GM19328 (cell line): Measurements from ENCODE around the gene MYMK.

Experiments used
- ATAC-seq: cut with Tn5 transposase; IDR thresholded peaks from one replicate; pipeline ENCODE4 v1.9.1; 2021; ENCODE audit warnings: mild to moderate bottlenecking, moderate library complexity; ENCODE audit not compliant: unreplicated experiment

MYMK gene

DNA sequence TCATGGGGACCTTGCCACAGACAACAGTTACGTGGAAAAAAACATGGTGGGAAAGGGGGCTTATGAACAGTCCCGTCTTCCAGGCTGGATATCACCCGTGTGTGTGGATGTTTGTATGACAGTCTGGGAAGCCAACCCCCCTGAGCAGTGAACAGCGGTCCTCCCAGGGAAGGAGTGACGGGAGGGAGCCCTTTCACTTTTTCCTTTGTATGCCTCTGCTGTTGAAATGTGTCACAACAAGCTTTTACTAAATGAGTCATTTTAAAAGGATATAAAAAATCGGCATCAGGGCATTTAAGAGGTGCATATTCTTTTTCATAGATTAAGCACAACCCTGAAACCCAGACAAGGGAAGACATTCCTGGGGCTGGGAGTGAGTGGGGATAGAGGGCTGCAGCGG lies 5.1 kb downstream of the MYMK start:
- no peak for ATAC-seq

DNA sequence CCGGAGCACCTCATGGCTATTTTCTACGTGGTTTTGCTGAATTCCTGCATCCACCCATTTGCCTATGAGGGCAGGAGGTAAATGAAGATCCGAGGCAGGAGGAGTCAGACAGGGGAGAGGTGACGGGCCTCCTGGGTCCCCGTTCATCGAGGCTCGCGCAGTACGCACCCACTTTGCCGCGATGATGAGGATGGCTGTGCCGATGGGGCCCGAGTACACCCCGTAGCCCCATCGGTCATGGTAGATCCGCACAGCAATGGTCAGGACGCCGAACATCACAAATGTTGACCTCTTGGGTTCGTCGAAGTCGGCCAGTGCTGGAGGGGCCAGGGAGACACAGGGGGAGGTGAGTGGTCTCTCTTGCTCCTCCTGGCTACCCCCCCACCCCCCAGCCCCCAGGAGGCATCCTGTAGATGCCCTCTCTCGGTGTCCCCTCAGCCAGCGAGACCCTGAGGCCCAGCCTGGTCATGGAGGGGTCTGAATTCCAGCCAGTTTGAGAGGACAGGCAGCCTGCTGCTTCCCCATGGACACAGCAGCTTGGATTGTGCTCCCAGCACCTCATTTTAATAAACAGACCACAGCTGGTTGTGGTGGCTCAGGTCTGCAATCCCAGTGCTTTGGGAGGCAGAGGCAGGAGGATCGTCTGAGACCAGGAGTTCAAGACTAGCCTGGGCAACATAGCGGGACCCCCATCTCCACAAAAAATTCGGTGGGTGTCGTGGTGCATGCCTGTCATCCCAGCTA lies 5.9 kb downstream of the MYMK start:
- no peak for ATAC-seq

DNA sequence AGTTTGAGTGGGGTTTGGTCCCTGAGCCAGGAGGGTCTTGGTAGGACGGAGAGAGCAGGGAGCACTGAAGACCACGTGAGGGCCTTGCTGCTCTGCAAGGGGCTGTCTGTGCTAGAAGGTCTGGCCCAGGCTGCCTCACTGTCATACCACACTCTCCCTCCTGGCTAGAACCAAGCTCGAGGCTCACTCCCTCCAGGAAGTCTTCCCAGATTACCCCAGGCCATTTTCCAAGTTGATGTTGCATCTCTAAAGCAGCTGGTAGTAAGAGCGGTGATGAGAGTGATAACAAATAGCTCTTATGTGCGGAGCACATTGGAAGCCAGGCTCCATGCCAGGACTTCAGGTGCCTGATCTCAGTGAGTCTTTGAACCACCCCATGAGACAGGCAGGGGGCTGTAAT lies 6.6 kb downstream of the MYMK start:
- no peak for ATAC-seq

DNA sequence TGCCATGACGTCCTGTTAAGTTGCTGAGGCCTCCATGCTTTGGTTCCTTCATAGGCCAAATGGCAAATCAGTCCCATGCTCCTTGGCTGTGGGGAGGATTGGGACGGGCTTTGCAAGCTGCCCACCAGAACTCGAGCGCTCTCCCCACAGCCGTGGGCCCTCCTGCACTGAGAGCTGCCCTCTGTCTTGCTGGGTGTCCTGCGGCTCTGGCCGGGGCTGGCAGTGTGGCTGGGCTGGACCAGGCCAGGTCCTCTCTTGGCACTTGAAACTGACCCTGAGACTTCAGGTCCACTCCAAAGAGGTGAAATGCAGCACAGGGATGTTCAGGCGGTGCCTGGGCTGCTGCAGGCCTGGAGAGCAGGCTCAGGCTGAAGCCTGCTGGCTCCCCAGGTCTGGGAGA lies 7.0 kb downstream of the MYMK start:
- no peak for ATAC-seq

DNA sequence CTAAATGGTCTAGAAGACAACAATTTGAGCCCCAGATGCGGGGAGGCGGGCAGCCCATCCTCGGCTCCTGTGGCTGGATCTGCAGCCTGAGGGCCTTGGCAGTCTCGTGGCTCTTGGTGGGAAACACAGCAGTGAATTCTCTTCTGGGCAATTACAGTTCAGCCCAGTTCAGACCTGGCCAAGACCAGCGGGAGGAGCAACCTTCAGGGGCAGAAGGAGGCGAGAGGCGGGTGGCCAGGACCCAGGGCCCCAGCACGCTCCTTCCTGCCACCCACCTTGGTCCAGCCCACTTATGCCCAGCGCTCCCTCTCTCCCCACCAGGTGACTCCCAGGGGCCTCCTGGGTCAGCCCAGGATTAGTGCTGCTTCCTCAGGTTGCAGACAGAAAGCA lies 7.8 kb downstream of the MYMK start:
- no peak for ATAC-seq

DNA sequence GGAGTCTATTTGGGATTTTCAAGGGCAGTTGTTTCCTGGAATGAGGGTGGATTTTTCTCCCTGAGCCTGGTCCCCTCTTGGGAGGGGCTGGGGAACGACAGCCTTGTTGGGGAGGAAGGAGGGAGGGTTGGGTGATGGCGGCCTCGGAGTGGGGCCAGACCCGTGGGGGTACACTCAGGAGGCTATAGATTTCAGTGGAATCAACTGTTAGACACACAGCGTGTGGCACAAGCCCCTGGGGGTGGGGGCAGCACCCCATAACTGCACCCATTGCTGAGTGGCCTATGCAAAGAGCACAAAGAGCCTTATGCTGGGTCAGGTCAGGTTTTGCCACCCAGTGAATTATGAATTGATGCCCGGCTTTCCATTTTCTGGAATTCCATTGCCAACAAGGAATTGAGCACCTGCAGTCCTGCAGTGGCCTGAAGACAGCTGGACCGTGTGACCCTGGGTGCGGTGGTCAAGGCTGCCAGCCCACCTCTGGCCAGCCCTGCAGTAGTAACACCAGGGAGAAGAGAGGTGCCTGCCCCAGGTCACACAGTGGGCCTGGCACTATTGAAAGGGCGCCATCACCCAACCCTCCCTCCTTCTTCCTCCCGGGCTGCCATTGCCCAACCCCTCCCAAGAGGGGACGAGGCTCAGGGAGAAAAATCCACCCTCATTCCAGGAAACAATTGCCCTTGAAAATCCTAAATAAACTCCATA lies 8.4 kb downstream of the MYMK start:
- ATAC-seq = no peak

DNA sequence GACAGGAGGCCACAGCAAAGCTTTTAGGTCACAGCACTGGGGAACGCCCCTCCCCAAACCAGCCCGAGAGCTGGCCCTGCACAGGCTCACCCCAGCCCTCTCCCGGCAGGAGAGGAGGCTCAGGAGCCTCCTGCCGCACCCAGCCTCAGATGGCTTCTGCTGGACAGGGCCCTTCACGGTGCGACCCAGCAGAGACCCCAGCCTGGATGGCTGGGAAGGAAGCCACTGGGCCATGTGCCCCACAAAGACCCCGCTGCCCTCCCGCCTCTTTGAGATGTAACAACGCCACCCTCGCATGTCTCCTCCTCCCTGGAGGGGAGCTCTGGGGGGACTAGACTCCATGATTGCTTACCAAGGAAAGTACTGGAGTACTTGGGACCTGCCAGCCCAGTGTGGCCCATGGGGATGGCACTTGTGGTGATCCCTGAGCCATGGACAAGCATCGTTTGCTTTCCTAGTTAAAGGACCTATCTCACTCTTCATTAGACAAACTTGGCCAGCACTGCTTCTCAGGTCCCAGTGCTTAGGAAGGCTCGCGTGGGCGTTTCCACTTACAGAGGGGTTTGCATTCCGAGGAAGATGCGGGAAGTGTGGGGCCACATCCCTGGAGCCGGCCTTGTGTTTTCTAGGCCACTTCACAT lies 9.0 kb downstream of the MYMK start:
- ATAC-seq = no peak

DNA sequence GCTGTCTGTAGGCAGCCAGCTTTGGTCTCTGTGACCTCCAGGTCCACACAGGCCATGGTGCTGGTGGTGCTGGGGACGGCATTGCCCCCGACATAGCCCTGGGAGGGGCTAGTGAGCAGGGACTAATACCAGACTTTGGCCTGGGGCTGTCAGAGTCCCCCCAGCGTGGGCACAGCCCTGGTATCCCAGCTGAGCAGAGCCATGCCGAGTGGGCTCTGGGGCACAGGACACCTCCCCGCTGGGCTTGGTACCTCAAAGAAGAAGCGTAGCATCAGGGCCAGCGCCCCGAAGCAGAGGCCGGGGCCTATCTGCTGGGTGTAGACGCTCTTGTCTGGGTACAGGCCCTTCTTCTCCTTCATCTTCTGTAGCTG lies 9.5 kb downstream of the MYMK start:
- no peak for ATAC-seq

DNA sequence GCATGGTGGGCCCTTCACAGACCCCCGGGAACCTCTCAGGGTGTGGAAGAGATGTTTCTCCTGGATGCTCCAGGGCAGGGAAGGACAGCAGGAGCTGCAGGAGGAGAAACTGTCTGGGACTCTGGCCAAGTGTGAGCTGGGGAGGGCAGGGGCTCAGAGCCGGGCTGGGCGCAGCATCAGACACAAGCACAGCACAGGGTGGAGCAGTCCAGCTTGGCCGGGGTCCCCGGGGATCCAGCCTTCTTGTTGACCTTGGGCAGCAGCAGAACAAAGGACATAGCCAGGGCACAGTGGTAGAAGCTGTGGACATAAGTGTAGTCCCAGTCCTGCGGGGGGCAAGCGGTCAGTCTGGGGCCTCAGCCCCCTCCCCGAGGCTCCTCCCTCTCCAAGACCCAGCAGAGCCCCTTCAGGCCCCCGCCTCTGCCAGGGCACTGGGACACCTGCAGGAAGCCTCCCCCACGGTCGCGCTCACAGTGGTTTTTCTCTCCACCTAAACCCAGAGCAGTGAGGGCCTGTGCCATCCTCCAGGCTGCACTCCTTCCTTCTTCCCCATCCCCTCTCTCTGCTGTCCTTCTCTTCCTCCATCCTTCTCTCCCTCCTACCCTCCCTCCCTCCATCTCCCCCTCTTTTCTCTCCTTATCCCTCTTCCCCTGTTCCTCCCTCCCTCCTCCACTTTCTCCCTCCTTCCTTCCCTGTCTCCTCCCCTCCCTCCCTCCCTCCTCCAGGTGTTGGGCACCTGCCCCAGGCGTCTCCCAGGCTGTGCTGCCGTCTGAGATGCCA lies 10.1 kb downstream of the MYMK start:
- no peak for ATAC-seq

DNA sequence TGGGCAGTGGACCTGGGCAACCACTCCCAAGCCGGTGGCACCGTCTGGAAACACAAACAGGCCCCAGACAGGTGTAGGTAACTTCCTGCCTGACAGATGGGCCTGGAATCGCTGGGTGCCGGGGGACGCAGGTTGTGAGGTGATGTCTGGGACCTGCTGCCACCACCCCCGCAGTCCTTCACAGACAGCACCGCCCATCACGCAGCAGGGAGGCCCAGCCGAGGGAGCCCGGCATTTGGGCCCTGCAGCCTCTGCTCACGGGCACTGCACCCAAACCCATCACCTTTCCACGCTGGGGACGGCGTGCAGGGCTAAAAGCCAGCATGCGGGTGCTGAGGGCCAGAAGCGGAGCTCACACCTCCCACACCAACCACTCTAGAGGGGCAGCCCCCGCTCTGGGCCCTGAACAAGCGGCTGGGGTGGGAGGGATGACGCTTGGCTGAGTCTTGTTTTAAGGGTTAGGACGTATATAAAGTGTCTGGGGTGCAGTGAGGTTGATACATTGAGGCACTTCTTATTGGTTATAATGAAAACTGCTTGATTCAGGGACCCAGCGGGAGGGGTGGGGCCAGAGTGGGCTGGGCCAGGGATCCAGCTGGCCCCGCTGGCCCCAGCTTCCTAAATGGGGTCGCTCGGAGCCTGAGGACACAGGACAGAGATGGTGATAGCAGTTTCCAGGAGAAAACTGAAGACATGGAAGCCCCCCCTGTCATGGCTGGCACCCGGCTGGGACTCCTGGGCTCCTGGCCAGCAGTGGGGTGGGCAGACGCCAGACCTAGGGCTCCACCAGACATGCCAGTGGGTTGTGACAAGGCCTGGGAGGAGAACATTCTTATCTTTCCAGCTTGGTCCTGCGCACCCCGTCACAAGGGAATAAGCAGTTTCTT lies 11.3 kb downstream of the MYMK start:
- ATAC-seq = no peak

DNA sequence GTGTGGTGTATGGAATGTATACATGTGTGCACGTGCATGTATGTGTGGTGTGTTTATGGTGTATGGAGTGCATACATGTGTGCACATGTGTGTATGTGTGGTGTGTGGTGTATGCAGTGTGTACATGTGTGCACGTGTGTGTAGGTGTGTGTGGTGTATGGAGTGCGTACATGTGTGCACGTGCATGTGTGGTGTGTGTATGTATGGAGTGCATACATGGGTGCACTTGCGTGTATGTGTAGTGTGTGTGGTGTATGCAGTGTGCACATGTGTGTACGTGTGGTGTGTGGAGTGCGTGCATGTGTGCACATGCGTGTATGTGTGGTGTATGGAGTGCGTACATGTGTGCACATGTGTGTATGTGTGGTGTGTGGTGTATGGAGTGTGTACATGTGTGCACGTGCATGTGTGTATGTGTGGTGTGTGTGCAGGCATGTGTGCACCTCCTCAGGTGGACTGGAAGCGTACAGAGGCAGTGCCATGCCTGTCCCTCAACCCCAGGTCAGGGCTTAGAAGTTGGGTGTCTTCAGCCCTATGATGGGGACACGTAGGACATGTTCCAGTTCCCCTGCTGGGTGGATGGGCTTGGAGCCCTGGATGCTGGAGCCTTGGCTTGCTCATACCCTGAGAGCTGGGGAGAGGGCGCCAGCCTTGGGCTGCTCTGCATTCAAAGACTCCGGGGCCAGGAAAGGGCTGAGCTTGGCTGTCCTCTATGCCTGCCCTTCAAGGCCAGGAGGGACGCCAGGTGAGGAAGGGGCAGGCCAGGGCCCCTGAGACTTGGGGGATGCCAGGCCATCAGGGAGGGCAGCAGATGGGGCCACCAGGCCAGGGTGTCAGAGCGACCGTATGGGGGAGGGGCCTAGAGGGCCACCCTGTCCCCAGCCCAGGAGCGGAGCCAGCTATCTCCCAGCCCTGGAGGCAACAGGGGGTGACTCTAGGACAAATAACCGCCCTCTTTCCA lies 12.2 kb downstream of the MYMK start:
- no peak for ATAC-seq

DNA sequence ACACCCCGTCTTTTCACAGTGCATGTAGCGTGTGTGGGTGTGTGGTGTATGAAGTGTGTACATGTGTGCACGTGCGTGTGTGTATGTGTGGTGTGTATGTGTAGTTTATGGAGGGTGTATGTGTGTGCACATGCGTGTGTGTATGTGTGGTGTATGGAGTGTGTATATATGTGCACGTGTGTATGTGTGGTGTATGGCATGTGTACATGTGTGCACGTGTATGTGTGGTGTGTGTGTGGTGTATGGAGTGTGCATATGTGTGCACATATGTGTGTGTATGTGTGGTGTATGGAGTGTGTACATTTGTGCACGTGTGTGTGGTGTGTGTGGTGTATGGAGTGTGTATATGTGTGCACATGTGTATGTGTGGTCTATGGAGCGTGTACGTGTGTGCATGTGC lies 13.2 kb downstream of the MYMK start:
- no peak for ATAC-seq

DNA sequence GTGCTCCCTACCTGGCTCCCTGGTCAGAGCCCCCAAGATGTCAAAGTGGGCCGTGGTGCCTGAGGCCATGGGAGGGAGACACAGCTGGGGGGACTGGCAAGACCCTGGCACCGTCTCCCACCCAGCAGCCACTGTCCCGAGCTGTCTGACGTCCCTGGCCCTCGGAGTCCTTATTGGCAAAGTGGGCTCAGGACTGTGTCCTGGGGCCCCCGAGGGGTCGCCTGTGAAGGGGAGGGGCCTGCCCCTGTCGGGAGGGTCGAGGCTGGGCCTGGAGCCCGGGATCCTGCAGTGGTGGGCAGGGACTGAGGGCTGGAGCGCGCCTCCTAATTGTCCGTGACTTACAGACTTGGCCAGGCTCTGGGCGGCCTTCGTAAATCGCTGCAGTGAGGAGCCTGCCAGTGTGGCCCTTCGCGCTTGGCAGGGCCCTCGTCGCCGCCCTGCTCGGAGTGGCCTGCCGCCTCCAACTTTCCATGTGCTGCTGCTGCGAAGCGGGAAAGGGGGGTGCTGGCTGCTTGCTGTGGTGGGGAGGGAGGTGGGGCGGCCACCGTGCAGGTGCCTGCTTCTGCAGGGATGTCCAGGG lies 13.7 kb downstream of the MYMK start:
- ATAC-seq = no peak

DNA sequence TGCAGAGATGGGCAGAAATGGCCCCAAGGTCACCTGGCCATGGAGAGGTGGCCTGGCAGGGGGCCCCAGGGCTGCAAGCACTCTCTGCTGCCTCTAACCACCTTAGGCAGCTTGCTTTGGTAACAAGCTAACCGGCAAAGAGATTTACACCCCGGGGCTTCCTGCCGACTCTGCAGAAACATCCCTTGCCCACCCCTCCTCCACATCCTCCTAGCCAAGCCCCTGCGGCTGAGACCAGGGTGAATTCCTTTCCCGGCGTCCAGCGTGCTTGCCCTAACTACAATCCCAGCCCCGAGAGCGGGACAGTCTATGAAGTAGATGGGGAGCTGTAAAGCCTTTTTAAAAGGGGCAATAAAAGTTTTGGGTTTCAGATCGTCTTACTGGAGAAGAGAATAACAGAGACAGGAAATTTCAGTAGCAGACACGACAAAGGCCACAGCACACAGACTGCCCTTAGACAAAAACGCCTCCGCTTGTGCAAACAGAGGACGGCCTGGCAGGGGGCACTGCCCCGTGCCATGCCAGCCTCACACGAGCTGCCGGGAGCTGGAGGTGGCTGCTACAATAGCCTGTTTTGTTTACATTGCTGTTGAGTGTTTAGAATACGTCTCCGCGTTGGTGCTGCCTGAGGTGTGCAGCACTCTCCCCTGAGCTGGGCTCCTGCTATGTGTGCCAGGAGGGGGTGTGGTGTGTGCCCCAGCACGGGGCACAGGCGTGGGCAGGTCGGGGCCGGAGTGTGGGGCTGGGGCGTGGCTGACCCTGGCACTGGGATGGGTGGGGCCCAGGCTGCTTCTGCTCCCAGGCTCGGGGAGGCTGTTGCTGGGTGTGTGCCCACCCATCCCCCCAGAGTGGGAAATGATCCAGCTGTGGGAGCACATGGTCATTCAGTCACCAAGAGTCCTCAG lies 15.3 kb downstream of the MYMK start:
- ATAC-seq = no peak

DNA sequence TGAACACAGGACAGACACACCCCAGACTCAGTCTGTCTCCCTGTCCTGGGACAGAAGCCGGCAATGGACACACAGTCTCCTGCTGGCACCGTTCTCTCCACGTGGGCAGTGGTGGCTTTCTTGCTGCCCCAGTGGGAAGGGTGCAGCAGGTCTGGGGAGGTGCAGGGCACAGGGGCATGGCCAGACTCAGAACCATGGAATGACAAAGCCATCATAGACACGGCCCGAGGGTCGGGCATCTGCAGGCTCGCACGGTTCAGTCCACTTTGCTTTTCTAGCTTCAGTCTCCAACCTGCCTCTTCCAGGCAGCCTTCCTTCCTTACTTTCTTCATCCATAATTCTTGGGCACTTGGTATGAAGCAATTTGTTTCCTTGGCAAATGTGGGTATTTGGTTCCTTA lies 16.7 kb downstream of the MYMK start:
- no peak for ATAC-seq

DNA sequence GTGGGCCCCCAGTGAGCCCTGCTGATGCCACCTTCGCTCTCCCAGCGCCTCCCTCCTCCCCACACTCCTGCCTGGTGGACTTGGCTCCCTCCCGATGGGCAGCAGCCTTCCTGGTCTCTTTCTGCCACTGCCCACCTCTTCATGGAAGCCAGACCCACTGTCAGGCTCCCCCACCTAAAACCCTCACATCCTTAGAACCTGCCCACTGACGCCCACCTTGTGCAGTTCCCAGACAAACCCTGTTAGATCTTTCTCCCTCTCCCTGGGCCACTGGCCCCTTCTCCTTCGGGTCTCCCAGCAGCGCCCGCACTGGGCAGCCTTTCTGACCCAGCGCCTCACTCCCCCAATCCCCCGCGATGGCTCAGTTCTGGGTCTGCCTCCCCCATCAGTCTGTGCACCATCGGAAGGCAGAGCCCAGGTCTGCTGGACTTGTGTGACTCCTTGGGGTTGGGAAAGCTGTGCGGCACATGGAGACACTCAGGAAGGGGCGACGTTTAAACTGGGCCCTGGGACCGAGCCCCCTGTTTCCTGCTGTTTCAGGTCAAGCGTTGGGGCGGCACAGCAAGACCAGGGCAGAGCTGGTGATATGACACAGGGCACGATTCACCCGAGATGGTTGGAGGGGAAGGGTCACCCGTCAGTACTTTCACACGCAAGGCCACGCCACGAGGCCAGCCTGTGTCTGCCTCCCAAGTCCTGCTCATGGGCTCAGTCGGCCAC lies 17.4 kb downstream of the MYMK start:
- no peak for ATAC-seq

DNA sequence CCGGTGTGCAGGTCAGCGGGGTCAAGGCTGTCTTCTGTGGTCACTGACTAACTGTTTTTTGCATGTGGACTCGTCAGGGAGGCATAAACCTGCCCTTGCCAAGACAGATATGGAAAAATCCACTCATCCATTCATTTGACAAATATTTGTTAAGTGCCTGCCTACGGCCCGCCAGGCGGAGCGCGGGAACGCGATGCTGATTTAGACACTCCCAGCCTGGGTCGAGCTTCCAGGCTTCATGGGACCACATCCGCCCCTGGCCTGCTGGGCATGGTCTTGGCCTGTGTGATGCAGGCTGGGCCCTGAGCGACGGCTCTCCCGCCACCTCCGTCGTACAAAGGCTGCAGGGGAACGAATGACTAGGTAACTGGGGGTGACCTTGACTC lies 18.1 kb downstream of the MYMK start:
- ATAC-seq = no peak
